Transverse colon (tissue), 3 donors: Measurements from ENCODE around the gene SPATC1L.

ENCODE experiments used
- CTCF ChIP-seq, 5 experiments: fragments of 200-600 bp in 3 of 5; fragments of 450-650 bp in 2 of 5; sonication (generic) in 3 of 5; IDR thresholded peaks; 1 replicate in 2 of 5; 2 replicates in 3 of 5; pipeline ENCODE4 v1.5.1; 2016 to 2017; ENCODE audit warnings: antibody characterized with exemption in 5 of 5, inconsistent platforms in 3 of 5, mild to moderate bottlenecking in 2 of 5, moderate library complexity in 1 of 5
- POLR2A ChIP-seq: fragments of 450-650 bp; IDR thresholded peaks from one replicate; pipeline ENCODE4 v1.6.1; 2016; ENCODE audit warnings: antibody characterized with exemption, mild to moderate bottlenecking, moderate library complexity

DNA sequence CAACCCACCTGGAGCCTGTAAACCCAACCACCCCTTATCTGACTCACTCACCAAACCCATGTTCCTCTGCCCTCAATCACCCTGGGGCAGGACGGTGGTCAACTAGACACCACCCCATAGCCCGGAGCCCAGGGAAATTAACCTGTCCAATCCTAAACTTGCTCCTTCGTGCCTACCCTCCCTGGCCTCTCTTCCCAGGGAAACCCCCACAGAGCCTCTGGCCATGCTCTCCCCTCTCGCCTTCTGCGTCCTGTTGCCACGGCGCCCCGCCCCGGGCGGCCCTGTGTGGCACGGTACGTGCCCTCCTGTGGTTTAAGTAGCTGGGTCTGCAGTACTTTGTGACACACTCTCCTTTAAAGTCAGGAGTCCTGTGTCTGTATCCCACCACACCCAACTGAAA lies 24.9 kb downstream of the SPATC1L start:
- TF ChIP-seq CTCF (IDR thresholded peaks at IDR 0.05) (no peak), POLR2A (no peak)
